DOHH2 (cell line): ENCODE measurements around the gene CSMD2.

ENCODE experiments used
- H3F3A ChIP-seq: fragments of 200-600 bp; sonication (generic), shearing (Covaris generic); 2 replicates; pipeline ENCODE4 v1.6.0; 2016; ENCODE audit warnings: antibody characterized with exemption, mild to moderate bottlenecking; ENCODE audit not compliant: control insufficient read depth, insufficient read depth
- H3K27ac ChIP-seq: fragments of 200-600 bp; sonication (generic); 2 replicates; pipeline ENCODE4 v1.5.1; 2014; ENCODE audit warnings: low read depth, mild to moderate bottlenecking, low read length, moderate library complexity
- H3K27me3 ChIP-seq: fragments of 200-600 bp; sonication (generic); 2 replicates; pipeline ENCODE4 v1.6.1; 2014; ENCODE audit warnings: mild to moderate bottlenecking, low read length, mixed read lengths; ENCODE audit not compliant: control insufficient read depth
- H3K36me3 ChIP-seq: fragments of 200-600 bp; sonication (generic); 2 replicates; pipeline ENCODE4 v1.6.1; 2014; ENCODE audit warnings: mild to moderate bottlenecking, low read length, moderate library complexity, mixed read lengths; ENCODE audit not compliant: control insufficient read depth
- H3K4me1 ChIP-seq: fragments of 200-600 bp; sonication (generic); 2 replicates; pipeline ENCODE4 v1.6.1; 2014; ENCODE audit warnings: mild to moderate bottlenecking, low read length, mixed read lengths; ENCODE audit not compliant: control insufficient read depth
- H3K4me2 ChIP-seq: fragments of 200-600 bp; sonication (generic); 2 replicates; pipeline ENCODE4 v1.6.0; 2014; ENCODE audit warnings: mild to moderate bottlenecking, low read length, moderate library complexity
- H3K4me3 ChIP-seq: fragments of 200-600 bp; sonication (generic); 2 replicates; pipeline ENCODE4 v1.5.1; 2014; ENCODE audit warnings: mild to moderate bottlenecking, low read length, mixed read lengths
- H3K79me2 ChIP-seq: fragments of 200-600 bp; sonication (generic); 2 replicates; pipeline ENCODE4 v1.6.1; 2014; ENCODE audit warnings: mild to moderate bottlenecking, low read length, mixed read lengths; ENCODE audit not compliant: control insufficient read depth
- H3K9me2 ChIP-seq: fragments of 200-600 bp; sonication (generic); replicated peaks from 2 replicates; pipeline ENCODE4 v1.6.1; 2014; ENCODE audit warnings: mild to moderate bottlenecking, low read length, mixed read lengths; ENCODE audit not compliant: control insufficient read depth
- H3K9me3 ChIP-seq: fragments of 200-600 bp; sonication (generic); 2 replicates; pipeline ENCODE4 v1.6.1; 2014; ENCODE audit warnings: antibody characterized with exemption, low read length, mixed read lengths; ENCODE audit not compliant: control insufficient read depth, insufficient read depth
- H4K20me1 ChIP-seq: fragments of 200-600 bp; sonication (generic); 2 replicates; pipeline ENCODE4 v1.6.0; 2014; ENCODE audit warnings: low read depth, mild to moderate bottlenecking, antibody characterized with exemption, low read length, moderate library complexity; ENCODE audit not compliant: control insufficient read depth, insufficient read depth
- CTCF ChIP-seq: fragments of 200-600 bp; sonication (generic); IDR thresholded peaks from one replicate; pipeline ENCODE4 v1.5.1; 2014; ENCODE audit warnings: antibody characterized with exemption, mild to moderate bottlenecking, low read depth, low read length; ENCODE audit not compliant: poor library complexity, severe bottlenecking
- EZH2phosphoT487 ChIP-seq: fragments of 200-600 bp; sonication (generic); IDR thresholded peaks from 2 replicates; pipeline ENCODE4 v1.6.1; 2017; ENCODE audit warnings: borderline replicate concordance, mild to moderate bottlenecking, antibody characterized with exemption, low read length, moderate library complexity, mixed read lengths

CSMD2 gene

GRCh38 chr1:33848205-33848937 lies 316.7 kb downstream of the CSMD2 start:
- no peak overlapping the region for H3K4me2 ChIP-seq
- no peaks in the 10 kb centered on the region for H3K4me1 ChIP-seq
- no peaks in the 10 kb centered on the region for H3F3A ChIP-seq
- no peak for TF ChIP-seq CTCF
- TF ChIP-seq EZH2phosphoT487 = no peak
- H3K9me2 ChIP-seq = no peaks in the 10 kb centered on the region
- no peaks in the 10 kb centered on the region for H3K79me2 ChIP-seq
- no peak overlapping the region for H3K27ac ChIP-seq
- H3K36me3 ChIP-seq = no peaks in the 10 kb centered on the region
- no peaks in the 10 kb centered on the region for H3K9me3 ChIP-seq
- H4K20me1 ChIP-seq = no peaks in the 10 kb centered on the region
- no peak overlapping the region for H3K4me3 ChIP-seq
- H3K27me3 ChIP-seq = peaks cover 9% of the 10 kb centered on the region; the same call in 1 of the 2 replicates

DNA sequence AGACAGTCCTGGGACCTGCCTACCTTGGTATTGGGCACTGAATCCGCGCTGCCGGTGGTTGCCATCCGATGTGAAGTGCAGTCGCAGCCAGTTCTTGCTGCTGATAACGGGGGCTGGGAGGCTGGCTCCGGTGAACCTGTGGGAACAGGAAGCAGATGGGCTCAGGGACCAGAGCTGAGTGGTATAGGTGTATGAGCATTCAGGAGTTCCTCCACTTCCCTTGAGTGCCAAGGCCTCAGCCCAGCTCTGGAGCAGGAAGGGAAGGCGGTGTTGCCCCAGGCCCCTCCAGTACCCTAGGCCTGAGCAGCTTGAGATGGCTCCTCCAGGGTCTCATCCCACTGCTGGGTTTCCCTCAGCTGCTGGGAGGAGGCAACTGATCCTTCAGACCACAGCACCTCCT lies 318.2 kb downstream of the CSMD2 start:
- Histone ChIP-seq H3K4me3 (no peak overlapping the region), H3K4me2 (no peak overlapping the region), H3K9me3 (no peaks in the 10 kb centered on the region), H3K79me2 (no peaks in the 10 kb centered on the region), H3K9me2 (no peaks in the 10 kb centered on the region), H3K27me3 (peaks cover 9% of the 10 kb centered on the region; the same call in 1 of the 2 replicates), H3K4me1 (no peaks in the 10 kb centered on the region), H3K36me3 (no peaks in the 10 kb centered on the region), H4K20me1 (no peaks in the 10 kb centered on the region), H3F3A (no peaks in the 10 kb centered on the region), H3K27ac (no peak overlapping the region)
- no peak for TF ChIP-seq CTCF
- no peak for TF ChIP-seq EZH2phosphoT487

- Histone ChIP-seq H3K27ac (no peak overlapping the region), H3K79me2 (no peaks in the 10 kb centered on the region), H3K9me3 (no peaks in the 10 kb centered on the region), H3K36me3 (no peaks in the 10 kb centered on the region), H3K27me3 (no peaks in the 10 kb centered on the region), H3K4me2 (no peak overlapping the region), H3K4me3 (no peak overlapping the region), H3F3A (no peaks in the 10 kb centered on the region), H4K20me1 (no peaks in the 10 kb centered on the region), H3K4me1 (no peaks in the 10 kb centered on the region), H3K9me2 (no peaks in the 10 kb centered on the region)
- TF ChIP-seq EZH2phosphoT487 (no peak), CTCF (no peak)
These were observed 320.9 kb downstream of the CSMD2 start for GRCh38 chr1:33844166-33844565.
